Measurements from ENCODE around the gene FAAH. TPM values are rescaled to one million over a fixed set of nuclear protein-coding genes. Genes with fewer than 3 reads are reported as not detected.

The FAAH gene
- total RNA-seq, 1 donor from 2014 or later: 48.1 TPM

DNA sequence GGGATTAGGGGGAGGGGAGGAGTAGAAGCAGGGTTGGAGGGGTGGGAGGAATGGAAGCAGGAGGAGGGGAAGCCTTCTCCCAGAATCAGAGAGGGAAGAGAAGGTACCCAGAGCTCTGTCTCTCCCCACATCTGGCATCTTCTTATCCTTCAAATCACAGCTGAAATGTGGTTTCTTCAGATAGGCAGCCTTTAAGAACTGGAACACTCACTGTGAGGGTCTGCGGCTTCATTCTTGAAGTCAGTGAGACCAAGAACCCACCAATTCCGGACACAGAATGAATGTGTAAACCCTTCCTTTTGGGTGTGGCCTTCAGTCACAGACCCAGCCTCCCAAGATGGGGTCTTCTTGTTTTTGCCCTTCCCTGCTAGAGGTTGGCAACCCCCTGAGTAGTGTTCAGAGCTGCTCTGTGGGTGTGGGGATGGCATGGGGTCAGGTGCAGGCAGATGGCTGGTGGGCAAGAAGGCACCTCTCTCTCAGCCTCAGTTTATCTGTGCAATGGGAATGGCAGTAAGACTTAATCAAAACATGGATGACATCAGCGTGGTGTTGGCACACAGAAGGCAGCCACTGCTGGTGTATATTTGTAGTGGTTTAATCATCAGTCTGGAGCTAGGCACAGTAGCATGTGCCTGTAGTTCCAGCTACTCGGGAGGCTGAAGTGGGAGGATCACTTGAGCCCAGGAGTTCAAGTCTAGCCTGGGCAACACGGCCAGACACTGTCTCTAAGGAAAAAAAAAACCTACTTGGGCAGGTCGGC is 7.2 kb downstream of the FAAH start:
- no peak for DNase-seq (ENCODE audit: low spot score)

DNA sequence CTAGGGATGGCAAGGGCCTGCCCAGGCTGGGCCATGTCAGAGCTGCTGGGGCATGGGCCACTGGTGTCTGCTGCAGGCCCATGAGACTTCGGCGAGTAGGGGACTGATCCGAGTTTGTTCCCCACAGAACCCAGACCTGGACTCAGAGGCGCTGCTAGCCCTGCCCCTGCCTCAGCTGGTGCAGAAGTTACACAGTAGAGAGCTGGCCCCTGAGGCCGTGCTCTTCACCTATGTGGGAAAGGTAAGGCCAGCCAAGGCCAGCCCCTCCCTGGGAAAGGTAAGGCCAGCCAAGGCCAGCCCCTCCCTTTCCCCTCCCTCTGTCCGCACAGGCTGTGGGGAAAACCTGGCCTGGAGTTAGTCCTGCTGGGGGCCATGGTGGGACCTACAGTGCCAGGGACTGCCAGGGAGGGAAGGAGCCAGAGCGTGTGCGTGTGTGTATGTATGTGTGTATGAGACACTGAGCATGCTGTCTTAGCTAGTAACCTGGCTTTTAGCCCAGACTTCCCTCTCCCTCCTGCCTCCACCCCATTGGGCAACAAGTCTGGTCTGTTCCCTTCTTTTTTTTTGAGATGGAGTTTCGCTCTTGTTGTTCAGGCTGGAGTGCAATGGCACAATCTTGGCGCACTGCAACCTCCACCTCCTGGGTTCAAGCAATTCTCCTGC is 8.0 kb downstream of the FAAH start:
- peak; percentile 86 for DNase-seq (ENCODE audit: low spot score)

DNA sequence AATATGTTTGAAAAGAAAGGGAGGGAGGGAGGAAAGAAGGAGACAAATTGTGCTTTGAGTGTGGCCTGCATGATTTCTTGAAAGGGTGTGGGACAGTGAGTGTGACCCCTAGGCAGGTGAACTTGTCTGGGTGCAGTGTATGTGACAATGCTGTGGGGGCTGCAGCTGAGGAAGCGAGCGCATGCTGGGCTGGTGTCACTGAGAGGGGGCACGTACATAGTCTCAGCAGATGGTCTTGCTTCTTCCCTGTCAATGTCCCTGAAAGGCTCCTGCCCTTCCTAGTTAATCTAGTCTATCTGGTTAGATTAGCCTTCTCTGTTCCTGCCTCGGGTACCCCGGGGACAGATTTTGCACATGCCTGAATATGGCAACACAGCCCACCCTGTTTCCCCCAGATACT is 9.8 kb downstream of the FAAH start:
- no peak for DNase-seq (ENCODE audit: low spot score)

DNA sequence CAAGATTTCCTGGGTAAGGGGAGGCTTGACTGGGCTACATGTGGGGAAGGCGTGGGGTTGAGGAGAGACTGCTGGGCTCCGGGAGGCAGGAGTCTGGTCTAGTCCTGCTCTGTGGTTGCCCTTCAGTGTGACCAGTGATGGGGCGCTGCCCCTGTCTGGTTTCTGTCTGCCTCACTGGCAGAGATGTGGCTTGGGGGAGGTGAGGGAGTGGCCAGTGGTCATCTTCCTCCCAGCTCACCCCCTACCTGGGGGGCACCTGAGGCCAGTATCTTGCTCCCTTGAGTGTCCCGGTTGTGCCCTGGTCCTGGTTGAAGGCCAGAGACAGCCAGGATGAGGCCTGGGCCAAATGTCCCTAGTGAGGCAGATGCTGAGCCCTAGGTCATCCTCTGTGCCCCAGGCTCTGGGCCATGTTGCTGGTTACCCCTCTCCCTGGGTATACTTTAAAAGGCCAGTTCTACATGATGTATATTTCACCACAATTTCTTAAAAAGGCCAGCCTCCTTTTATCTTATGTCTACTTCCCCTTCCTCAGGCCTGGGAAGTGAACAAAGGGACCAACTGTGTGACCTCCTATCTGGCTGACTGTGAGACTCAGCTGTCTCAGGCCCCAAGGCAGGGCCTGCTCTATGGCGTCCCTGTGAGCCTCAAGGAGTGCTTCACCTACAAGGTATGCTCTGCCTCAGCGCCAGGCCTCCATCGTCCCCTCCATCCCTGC is 10.5 kb downstream of the FAAH start:
- no peak for DNase-seq (ENCODE audit: low spot score)

DNA sequence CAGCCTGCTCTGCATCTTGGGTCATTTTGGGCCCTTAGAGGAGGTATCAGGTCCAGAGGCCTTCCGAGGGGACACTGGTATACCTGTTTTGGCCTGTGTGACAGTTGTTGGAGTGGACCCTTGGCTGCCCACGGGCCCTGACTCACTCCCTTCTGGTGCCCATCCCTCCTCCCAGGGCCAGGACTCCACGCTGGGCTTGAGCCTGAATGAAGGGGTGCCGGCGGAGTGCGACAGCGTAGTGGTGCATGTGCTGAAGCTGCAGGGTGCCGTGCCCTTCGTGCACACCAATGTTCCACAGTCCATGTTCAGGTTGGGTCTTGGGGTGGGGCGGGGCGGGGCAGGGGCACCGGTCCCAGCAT is 11.1 kb downstream of the FAAH start:
- DNase-seq (ENCODE audit: low spot score): no peak

DNA sequence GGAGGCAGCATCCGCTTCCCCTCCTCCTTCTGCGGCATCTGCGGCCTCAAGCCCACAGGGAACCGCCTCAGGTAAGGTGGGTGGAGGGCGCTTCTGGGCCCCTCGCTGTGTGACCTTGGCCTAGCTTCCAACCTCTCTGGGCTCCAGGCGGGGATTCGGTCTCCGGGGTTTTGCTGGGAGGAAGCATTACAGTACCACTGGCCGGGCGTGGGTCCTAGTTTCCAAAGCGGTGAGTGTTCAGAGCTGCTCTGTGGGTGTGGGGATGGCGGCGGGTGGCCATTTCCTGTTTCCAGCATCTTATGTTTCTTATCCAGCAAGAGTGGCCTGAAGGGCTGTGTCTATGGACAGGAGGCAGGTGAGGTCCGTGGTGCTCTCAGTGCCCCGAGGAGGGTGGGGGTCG is 11.6 kb downstream of the FAAH start:
- DNase-seq (ENCODE audit: low spot score): no peak

DNA sequence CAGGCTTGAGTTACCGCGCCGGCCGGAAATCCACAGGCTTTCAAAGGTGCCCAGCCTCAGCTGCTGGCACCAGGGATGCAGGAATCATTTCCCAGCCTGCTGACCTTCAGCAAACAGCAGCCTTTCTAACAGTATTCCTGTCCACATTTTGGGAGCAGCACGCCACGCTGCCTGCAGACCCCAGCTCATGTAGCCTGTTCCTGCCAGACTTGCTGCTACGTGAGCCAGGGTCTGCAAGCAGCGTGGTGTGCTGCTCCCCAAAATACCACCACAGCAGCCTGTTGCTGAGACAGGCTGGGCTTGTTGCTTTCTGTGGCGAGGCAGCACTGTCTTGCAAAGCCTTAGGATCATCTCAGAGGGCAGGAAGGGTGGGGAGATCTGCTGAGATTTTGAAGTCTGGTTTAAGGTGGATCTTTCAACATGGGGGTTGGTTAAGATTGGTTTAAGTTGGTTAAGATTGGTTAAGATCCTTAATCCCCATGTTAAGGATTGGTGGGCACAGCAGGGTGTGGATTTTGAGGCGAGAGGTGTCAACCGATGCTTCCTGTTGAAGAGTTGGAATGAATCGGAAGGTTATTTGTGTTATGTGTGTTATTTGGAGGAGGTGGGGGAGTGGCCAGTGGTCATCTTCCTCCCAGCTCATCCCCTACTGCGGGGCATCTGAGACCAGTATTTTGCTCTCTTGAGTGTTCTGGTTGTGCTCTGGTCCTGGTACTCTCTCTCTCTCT is 12.9 kb downstream of the FAAH start:
- DNase-seq (ENCODE audit: low spot score): no peak

DNA sequence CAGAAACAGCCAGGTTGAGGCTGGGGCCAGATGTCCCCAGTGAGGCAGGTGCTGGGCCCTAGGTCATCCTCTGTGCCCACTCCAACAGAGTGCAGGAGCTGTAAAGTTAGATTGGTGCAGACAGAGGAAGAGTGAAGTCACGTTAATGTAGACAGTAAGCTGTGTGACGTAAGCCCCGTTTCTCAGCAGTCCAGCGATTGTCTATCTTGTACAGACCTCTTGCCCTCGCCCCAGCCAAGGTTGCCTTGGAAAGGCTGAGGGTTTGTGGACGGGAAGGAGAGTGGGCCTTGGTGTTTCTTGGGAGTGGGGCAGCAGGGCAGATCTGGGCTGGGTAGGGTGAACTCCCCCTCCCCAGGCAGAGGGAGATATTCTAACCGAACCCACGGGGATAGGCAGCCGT is 13.5 kb downstream of the FAAH start:
- DNase-seq (ENCODE audit: low spot score): no peak

DNA sequence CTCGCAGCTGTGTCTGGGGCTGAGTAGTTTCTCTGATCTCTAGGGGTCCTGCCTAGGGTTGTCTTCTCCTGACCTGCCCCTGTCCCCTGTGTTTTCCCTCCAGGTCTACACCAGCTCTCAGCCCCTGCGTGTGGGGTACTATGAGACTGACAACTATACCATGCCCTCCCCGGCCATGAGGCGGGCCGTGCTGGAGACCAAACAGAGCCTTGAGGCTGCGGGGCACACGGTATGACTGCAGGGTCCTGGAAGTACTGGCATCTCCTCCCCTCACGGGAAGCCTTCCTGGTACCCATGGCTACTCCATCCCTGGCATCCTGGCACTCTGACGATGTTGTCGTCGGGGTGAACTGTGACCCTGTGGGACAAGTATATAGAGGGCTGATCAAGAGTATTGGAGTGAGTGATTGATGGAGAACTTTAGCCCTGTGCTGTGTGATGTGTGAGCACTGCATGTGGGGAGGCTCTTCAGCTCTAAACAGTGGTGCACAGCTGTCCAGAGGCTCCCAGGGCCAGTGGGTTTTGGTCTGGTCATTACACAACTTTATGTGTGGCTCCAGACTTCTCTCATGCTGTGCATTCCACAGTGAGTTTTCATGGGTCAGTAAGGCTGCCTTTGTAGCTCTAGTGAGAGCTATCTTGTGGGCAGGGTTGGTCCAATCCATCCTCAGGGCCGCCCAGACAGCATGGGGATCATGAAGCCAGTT is 14.4 kb downstream of the FAAH start:
- DNase-seq (ENCODE audit: low spot score): no peak

DNA sequence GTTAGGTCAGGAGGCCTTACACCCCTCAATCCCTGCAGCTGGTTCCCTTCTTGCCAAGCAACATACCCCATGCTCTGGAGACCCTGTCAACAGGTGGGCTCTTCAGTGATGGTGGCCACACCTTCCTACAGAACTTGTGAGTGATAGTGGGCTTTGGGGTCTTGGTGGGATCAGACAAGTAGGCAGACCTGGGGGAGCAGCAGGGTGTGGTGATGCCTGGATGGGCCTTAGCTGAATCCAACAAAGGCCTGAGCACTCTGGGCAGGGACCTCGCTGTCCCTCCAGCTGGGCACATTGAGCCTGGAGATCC is 14.9 kb downstream of the FAAH start:
- DNase-seq (ENCODE audit: low spot score): no peak

DNA sequence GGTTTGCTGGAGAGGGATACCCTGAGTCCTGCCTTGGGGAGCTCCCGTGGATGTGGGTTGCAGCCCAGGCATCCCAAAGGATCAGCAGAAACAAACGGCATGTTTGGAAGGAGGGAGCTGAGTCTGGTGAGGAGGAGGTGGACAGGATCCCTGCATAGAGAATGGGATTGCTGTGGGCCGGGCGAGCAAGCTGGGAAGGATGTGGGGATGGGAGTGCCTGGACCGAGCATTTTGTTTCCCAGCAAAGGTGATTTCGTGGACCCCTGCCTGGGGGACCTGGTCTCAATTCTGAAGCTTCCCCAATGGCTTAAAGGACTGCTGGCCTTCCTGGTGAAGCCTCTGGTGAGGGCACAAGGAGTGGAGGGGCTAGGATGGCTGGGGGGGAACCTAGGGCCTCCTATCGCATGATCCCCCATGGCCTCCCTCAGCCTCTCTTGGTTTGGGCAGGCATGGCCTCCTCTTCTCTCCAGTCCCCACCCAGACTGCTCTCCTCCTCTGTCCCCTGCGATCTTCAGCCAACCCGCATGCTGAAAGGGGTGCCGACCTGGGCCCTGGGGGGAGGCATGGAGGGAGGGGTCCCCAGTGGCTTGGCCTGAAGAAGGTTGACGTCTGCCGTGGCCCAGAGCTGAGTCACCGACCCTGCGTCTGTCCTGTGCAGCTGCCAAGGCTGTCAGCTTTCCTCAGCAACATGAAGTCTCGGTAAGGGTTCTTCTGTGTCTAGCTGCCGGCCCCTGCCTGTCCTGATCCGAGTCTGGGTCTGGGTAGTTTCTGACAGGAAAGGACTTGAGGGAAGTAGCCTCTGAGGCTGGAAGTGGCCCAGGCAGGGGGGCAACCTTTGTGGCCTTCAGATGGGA is 16.3 kb downstream of the FAAH start:
- DNase-seq (ENCODE audit: low spot score): no peak

DNA sequence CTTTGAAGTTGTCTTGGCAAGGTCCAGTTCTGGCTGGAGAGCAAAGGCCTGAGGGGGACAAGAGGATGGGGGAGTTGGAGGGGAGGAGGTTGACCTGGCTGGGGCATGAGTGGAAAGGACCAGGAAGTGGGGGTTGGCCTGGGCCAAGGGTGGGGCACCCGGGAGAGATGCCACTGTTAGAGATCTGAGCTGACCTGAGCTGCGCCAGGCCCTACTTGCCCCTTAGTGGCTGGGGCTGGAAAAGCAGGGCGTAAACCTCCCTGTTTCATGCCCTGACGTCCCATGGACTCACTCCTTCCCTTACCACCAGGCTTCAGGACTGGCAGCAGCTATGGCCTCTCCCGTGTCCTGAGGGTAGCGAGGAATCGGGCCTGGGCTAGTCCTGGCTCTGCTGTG is 16.9 kb downstream of the FAAH start:
- DNase-seq (ENCODE audit: low spot score): no peak

DNA sequence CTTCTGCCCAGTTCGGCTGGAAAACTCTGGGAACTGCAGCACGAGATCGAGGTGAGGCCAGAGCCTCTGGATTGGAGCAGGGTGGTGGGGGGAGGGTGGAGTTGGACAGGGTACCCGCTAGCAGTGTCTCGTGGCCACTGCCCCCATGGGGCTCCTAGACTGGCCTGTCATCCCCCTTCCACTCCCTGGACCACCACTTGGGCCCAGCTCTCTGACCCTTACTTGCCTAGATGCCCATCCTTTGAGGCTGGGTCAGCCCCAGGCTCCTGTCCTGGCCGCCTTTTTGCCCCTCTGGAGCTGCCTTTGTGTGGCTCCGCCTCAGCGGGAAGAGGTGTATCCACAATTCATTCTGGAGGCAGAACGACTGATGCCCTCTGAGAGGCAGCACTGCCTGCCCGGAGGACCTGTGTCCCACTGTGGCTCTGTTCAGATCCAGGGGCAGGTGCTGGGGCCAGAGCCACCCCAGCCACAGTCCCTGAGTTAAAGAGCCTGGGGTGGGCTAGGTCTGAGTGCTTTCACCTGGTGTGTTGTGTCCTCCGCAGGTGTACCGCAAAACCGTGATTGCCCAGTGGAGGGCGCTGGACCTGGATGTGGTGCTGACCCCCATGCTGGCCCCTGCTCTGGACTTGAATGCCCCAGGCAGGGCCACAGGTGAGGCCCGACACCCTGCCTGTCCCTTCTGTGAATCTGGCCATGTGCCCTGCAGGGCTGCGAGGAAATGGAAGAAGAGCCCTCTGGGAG is 17.7 kb downstream of the FAAH start:
- DNase-seq (ENCODE audit: low spot score): no peak

DNA sequence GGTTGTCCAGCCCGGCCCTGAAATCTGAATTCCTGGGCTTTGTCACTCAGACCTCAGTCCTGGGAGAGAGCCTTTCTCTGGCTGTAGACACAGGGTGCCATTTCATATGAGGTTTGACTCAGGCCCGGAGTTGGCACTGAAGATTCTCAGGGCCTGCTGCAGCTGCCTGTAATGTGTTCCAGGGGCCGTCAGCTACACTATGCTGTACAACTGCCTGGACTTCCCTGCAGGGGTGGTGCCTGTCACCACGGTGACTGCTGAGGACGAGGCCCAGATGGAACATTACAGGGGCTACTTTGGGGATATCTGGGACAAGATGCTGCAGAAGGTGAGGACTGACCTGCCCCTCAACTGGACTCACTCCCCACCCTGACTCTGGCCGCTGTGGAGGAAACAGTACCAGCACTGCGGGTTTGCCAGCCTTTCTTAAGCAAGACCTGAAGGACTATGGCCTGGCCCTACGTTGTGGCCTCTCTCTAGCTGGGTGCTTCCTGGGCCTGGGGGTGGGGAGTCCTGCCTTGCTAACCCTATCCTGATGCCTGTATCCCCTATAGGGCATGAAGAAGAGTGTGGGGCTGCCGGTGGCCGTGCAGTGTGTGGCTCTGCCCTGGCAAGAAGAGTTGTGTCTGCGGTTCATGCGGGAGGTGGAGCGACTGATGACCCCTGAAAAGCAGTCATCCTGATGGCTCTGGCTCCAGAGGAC is 18.9 kb downstream of the FAAH start:
- DNase-seq (ENCODE audit: low spot score): no peak

DNA sequence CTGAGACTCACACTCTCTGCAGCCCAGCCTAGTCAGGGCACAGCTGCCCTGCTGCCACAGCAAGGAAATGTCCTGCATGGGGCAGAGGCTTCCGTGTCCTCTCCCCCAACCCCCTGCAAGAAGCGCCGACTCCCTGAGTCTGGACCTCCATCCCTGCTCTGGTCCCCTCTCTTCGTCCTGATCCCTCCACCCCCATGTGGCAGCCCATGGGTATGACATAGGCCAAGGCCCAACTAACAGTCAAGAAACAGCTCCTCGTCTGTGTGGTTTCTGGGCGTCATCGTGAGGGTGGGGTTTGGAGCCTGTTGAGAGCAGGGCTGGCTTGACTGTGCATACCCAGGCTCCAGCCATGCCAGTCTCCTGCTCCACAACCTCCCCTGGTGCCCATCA is 19.5 kb downstream of the FAAH start:
- no peak for DNase-seq (ENCODE audit: low spot score)

DNA sequence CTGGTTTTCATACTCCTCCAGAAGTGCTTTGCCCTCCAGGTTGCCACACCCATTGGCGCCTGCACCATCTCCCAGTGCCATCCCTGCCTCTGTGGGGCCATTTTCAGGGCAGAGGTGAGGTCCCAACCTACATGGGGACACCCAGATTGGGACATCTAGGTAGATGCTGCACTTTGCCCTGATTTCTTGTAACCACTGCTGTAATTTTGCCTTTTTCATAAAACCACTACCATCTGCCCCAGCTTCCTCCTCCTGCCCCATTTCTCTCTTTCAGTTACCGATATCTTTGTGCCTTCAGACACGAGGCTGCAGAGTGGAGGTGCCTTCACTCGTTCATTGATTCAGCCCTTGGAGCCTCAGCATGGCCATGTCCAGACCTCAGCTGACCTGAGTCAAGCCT is 21.4 kb downstream of the FAAH start:
- DNase-seq (ENCODE audit: low spot score): no peak

DNA sequence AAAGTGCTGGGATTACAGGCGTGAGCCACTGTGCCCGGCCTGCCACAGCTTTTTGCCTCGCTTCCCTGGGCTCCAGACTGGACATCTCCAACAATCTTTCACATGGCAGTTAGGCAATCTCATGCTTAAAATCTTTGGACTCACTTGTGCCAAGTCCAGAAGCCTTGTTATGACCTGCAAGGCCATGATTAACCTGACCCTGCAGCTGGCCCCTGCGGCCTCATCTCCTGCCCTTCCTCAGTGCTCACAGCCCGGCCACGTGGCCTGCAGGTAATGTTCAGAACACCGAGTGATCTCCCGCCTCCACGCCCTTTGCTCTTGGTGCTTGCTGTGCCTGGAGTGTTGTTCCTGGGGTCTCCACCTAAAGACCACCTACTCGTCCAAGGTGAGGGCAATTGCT is 24.9 kb downstream of the FAAH start:
- no peak for DNase-seq (ENCODE audit: low spot score)

DNA sequence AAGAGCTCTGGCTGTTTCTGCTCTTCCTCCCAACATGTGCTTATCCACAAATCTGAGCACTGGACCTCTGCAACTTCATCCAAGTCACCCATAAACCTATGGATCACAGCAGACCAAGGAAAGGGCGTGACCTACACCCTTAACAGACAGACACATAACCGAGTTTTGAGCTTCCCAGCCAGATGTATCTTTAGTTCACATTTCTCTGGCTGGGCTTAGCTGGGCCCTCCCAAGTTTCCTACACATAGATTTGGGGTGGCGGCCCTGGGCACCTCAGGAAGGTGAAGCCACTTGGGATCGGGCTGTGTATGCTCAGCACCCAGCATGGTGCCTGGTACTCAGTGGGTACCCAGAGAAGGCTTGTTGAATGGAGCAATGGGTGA is 26.4 kb downstream of the FAAH start:
- DNase-seq (ENCODE audit: low spot score): no peak

DNA sequence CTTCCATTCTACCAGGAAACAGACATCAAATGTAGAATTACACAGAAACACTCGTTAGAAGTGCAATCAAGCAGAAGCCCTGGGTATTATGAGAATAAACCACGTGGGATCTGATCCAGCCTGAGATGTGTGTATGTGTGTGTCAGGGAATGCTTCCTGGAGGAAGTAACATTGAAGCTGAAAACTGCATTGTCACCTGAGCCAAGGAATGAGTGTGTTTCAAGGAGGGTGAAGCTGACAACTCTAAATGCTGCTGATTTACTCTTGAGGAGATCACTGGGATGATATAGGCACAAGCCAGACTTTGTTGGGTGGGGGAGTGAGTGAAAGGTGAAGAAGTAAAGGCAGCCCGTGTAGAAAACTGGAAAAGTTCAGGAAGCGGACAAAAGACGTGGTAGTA is 27.6 kb downstream of the FAAH start:
- DNase-seq (ENCODE audit: low spot score): no peak

Data from mucosa of gallbladder (tissue), 1 donor.